ENCODE measurements around the gene TMEM52B.
"Not testable (repeated sequence)": the region's sequence is repeated elsewhere in the genome, so short reads cannot be mapped to it uniquely, and the experiment has no call there.

The TMEM52B gene

GRCh38 chr12:10211940-10212738 is 33.3 kb downstream of the TMEM52B start:
- DNase-seq (ENCODE audit: low read depth), result peak; percentile 99

GRCh38 chr12:10212739-10213131 is 33.9 kb downstream of the TMEM52B start, which contains the start of gene GABARAPL1:
Gene GABARAPL1, plus strand, starts transcription at chr12:10212877. Its CDS starts 253 bp downstream, at chr12:10213130.
- peak; percentile 86 for DNase-seq (ENCODE audit: low read depth)

DNA sequence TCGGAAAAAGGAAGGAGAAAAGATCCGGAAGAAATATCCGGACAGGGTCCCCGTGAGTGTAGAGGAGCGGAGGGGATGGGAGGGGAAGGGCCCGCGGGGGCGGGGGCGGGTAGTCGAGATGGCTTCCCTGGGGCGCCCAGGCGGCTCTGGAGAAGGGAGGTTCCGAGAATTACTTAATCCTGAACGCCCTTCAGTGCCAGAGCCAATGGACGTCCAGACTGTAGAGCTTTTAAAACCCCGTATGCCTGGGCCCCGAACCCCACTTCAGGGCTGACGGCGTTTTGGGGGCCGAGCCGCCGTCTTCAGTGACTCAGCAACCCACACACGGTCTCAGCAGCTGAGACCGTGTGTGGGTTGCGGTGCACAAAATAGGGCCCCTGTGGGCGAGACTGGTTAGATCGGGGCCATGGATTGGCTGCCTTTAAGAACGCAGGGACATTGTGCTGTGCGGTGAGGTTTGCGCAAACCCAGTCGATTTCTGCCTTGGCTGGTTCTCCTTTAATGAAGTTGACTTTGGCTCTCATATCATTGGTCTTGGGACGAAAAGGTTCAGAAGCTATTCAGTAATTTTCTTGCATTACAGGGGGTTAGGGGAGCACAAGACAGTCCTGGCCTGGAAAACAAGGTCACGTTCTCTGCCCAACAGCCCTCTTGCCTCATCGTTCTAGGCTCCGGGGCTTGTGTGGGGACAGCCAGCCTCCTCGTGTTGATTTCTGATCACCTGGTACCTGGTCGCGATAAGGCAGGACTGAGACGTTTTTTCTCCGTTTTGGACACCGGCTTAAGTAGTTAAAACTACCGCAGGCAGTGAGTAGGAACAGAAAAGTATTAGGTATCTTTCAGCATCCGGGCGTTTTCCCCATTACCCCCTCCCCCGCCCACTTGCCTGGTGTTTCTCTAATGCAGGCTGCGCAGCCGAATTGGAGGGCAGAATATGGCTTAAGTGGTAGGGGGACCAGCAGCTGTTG is 34.6 kb downstream of the TMEM52B start:
- DNase-seq (ENCODE audit: low read depth), result peak; percentile 83

DNA sequence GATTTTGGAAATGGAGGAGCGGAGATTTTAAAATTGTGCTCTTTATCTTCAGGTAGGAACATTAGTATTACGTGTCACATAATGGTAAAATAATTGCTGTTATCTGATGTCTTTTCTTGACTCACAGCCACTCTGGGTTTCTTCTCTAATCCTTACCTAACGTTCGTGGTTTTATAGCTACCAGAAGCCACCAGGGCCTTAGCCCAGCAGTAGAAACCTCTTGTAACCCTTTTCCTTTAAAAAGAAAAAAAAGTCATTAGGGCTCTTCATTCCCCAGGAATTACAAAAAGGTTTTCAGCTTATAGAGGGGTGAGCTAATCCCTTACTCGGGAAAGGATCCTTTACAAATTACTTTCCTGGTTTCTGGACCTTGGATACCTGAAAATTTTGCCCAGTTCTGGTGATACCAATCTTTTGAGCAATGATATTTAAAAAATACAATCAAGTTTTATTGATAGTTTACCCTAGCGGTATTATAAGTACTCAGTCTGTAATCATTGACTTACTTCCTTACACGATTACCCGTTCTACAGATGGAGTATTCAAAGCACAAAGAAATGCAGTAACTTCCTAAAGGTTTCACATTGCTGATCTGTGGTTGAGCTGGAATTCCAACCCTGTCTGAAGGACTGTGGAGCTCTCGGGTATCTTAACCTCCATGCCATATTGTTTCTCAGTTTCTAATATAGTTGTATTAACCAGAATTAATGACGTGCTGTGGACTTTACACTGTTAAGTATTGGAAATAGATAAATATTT is 35.5 kb downstream of the TMEM52B start:
- peak; percentile 81 for DNase-seq (ENCODE audit: low read depth)

DNA sequence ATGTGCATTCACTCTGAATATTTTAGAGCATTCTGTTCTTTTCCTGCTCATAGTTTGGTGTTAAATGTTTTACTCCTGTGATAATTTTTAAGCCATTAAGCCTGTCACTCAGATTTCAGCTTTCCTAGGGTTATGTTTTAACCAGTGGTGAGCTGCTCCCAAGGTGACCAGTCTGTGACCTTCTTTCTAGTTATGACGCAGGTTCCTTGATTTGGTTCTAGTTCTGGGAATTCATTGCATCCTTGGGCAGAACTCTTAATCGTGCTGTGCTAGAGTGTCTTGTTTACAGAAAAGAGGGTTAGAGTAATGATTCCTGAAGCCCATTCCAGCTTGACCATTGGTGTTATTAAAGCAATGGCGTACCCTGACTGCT is 36.0 kb downstream of the TMEM52B start:
- DNase-seq (ENCODE audit: low read depth), result no peak

DNA sequence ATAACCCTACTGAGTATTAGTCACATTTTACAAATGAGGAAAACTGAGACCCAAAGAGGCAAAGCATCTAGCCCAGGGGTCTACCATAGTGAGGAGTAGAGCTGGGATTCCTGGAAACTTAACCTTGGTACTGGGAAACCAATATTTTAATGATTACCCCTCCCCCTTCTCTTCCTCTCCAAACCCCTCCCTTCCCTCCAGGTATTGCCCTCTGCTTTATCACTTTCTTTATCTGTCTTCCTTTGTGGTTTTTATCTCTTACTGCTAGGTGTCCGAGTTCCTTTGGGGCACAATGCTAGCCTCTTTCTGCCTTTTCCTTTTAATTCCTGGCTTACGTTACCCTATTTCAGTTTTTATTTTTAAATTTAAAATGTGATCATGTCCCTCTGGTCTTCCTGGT is 36.6 kb downstream of the TMEM52B start:
- DNase-seq (ENCODE audit: low read depth), result no peak

GRCh38 chr12:10215946-10216345 is 37.1 kb downstream of the TMEM52B start:
- not testable (repeated sequence) for DNase-seq (ENCODE audit: low read depth)

DNA sequence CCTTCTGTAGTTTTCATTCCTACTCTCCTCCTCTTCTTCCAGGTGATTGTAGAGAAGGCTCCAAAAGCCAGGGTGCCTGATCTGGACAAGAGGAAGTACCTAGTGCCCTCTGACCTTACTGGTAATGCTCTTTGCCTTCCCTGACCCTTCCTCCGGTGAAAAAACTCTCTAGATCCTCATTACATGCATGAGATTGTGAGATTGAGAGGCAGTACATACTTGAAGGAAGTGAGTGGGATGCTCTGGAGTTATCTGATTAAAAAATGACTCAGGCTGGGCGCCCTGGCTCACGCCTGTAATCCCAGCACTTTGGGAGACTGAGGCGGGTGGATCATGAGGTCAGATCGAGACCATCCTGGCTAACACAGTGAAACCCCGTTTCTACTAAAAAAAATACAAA is 39.2 kb downstream of the TMEM52B start:
- no peak for DNase-seq (ENCODE audit: low read depth)

GRCh38 chr12:10220398-10221077 is 41.7 kb downstream of the TMEM52B start:
- DNase-seq (ENCODE audit: low read depth), result peak; percentile 35

- DNase-seq (ENCODE audit: low read depth), result no peak
Observed at GRCh38 chr12:10221846-10222245, 43.0 kb downstream of the TMEM52B start.

GRCh38 chr12:10223208-10223607 is 44.4 kb downstream of the TMEM52B start:
- no peak for DNase-seq (ENCODE audit: low read depth)

DNA sequence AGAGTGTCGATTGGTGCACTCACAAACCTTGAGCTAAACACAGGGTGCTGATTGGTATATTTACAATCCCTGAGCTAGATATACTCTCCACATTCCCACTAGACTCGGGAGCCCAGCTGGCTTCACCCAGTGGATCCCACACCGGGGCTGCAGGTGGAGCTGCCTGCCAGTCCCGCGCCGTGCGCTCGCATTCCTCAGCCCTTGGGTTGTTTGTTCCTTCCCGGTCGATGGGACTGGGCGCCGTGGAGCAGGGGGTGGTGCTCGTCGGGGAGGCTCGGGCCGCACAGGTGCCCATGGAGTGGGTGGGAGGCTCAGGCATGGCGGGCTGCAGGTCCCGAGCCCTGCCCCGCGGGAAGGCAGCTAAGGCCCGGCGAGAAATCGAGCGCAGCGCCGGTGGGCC is 46.6 kb downstream of the TMEM52B start:
- DNase-seq (ENCODE audit: low read depth), result not testable (repeated sequence)

DNA sequence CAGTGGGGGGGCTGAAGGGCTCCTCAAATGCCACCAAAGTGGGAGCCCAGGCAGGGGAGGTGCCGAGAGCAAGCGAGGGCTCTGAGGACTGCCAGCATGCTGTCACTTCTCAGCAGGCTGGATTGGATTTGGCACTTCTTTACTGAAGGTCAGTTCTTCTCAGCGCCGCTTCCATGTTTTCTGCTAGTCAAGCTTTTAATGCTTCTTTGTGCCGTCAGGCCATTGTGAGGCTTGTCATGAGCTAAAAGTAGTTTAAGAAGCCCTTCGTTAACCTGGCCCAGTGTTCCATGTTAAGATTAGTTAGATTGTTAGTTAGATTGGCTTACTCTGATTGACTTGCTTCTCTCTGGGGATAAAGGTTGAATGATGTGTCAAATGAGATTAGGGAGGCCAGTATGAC is 47.3 kb downstream of the TMEM52B start:
- no peak for DNase-seq (ENCODE audit: low read depth)

DNA sequence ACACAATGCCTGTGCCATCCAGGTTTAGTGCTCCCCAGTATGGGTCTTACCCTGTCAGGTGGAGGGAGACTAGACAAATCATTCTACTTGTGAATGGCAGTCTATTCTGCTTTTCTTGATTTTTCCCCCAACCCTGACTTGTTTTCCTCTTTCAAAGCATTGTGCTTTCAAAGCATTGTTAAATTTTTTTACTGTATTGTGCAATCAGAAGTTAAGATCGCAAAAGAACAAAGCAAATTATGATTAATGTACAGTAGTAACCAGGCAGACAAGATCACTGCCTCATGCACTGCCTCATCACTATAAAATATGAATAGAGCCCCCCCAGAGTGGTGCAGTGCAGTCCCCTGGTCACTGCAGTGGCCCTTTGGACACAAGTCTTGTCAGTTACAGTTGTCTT is 47.9 kb downstream of the TMEM52B start:
- DNase-seq (ENCODE audit: low read depth), result no peak

DNA sequence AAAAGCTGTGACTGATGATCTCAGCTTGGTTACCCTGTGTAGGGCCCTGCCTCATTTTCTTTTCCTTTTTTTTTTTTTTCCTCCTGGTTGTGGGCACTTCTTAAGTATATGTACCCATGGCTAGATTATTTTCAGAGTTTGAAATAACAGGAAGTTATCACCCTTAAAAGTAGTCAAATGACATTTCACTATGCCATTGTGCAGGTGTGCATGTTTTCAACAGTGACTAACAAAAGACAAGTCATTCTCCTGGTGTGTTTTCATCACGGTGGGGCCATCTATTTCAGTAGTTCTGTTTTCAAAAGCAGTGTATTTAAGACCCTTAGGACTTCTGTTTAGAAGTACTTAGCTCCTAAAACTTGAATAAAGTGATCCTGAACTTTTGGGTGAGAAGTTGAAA is 48.8 kb downstream of the TMEM52B start:
- DNase-seq (ENCODE audit: low read depth), result no peak

DNA sequence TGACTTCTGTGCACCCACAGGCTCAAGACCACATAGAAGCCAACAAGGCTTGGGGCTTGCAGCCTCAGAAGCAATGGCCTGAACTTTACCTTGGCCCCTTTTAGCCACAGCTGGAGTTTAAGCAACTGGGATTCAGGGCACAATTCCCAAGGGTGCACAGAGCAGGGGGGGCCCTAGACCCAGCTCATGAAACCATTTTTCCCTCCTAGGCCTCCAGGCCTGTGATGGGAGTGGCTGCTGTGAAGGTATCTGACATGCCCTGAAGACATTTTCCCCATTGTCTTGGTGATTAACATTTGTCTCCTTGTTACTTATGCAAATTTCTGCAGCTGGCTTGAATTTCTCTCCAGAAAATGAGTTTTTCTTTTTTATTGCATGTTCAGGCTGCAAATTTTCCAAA is 55.7 kb downstream of the TMEM52B start:
- DNase-seq (ENCODE audit: low read depth), result no peak

DNA sequence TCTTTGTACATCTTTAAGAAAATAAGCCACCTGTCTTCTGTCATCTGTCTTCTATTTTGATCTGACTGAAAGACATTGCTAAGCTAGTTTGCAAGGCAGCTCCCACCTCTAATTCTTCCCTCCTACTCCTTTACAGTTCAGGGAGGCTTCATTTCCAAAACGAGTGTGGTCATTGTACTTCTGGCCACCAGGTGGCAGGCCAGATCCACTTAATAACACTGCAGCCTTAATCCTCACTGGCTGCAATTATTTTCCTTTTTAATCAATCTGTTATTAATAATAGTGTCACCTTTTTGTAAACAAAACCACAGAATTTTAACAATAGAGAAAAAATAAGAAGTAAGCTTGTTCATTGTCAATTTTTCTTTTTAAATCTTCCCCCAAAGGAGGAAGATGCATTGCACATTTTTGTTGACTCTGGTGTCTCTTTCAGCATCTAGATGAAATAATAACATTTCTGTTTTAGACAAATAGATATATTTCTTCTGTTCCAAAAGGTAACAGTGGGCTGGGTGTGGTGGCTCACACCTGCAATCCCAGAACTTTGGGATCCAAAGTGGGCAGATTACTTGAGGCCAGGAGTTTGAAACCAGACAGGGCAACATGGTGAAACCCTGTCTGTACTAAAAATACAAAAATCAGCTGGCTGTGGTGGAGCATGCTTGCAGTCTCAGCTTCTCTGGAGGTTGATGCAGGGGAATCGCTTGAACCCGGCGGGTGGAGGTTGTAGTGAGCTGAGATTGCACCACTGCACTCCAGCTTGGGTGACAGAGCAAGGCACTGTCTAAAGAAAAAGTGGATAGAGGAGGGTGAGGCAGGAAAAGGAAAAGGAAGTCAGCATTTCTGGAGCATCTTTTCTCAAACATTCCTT is 57.2 kb downstream of the TMEM52B start:
- peak; percentile 48 for DNase-seq (ENCODE audit: low read depth)

GRCh38 chr12:10236720-10237119 is 57.9 kb downstream of the TMEM52B start:
- no peak for DNase-seq (ENCODE audit: low read depth)

DNA sequence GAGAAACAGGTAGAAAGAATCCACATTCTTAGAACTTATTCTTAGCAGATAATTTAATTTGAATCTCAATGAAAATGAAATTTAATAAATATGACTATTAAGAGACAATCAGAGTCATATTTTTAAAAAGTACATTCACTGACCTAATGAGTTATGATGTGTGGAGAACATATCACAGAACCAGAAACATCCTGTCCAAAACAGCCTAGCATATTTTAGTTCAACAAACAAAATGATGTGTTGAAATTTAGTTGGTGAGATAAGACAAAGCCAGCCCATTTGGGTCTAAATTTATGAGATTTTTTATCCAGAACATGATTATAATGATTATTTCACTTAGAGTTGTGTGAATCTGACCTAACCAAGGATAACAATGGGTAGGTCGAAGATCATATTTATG is 59.7 kb downstream of the TMEM52B start:
- DNase-seq (ENCODE audit: low read depth), result no peak

DNA sequence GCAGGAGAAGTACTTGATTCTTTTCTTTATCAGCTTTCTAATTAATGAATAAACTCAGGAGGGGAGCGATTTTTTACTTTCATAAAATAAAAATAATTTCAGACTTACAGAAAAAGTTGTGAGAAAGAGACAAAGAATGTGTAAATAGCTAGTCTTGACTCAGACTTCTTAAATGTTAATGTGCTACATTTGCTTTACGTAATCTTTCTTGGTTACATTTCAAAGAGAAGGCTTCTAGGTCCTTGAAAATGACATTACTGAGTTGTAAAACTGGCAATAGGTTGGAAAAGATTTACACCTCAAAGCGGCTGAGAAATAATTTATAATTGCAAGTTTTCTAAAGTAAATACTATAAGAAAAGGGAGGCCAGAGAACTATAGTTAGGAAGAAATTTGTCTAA is 62.5 kb downstream of the TMEM52B start:
- DNase-seq (ENCODE audit: low read depth), result no peak
